Measurements from ENCODE around the gene ERBB4. TPM values are rescaled to one million over a fixed set of nuclear protein-coding genes. Genes with fewer than 3 reads are reported as not detected.

ERBB4 gene
- total RNA-seq, 1 donor from 2014 or later, result 9.2 TPM

DNA sequence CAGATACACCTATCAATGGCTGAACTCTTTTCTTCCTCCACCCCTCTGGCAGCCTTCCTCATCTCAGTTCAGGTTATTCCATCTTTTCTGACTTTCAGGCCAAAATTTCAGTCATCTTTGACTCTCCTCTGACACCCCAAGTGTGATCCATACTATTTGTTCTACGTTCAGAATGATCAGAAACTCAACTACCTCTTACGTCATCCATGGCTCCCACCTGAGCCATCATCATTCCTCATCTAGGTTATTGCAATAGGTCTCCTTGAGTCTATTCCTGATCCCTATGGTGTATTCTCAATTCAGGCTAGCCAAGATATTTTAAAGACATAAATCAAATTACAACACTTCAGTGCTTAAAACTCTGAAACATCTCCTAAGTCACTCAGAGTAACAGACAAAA lies 589.7 kb downstream of the ERBB4 start:
- Mint-ChIP-seq H3K27ac (no peak overlapping the region), H3K4me1 (no peaks in the 10 kb centered on the region), H3K27me3 (ENCODE audit: low read depth) (no peaks in the 10 kb centered on the region), H3K4me3 (no peak overlapping the region), H3K9me3 (peaks cover 33% of the 10 kb centered on the region), H3K36me3 (peaks cover 2% of the 10 kb centered on the region)
- TF ChIP-seq, protein P1, sequence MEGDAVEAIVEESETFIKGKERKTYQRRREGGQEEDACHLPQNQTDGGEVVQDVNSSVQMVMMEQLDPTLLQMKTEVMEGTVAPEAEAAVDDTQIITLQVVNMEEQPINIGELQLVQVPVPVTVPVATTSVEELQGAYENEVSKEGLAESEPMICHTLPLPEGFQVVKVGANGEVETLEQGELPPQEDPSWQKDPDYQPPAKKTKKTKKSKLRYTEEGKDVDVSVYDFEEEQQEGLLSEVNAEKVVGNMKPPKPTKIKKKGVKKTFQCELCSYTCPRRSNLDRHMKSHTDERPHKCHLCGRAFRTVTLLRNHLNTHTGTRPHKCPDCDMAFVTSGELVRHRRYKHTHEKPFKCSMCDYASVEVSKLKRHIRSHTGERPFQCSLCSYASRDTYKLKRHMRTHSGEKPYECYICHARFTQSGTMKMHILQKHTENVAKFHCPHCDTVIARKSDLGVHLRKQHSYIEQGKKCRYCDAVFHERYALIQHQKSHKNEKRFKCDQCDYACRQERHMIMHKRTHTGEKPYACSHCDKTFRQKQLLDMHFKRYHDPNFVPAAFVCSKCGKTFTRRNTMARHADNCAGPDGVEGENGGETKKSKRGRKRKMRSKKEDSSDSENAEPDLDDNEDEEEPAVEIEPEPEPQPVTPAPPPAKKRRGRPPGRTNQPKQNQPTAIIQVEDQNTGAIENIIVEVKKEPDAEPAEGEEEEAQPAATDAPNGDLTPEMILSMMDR (IDR thresholded peaks at IDR 0.05; ENCODE audit: unreplicated experiment), result no peak
- DNase-seq (ENCODE audit: low spot score in 2 of 2, unreplicated experiment in 2 of 2), result no peak

DNA sequence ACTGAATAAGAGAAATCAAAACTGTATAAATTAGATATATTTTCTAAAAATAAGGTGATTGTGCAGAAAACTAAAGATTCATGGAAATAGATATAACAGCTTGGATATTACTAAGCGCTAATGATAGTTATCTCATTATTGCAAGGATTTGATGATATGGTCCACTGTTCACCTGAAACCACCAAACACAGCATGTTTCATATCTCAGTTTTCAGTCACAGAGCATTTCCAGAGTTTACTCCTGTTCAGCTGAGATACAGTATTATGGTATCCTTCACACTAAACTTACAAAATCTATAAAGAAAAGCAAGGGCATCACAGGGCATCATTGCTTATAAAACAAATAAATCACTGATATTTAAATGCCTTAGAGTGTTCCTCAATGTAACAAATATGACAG lies 591.6 kb downstream of the ERBB4 start:
- TF ChIP-seq, protein P1 (IDR thresholded peaks at IDR 0.05; ENCODE audit: unreplicated experiment), result no peak
- Mint-ChIP-seq H3K27me3 (ENCODE audit: low read depth) (no peaks in the 10 kb centered on the region), H3K4me3 (no peak overlapping the region), H3K36me3 (no peaks in the 10 kb centered on the region), H3K4me1 (no peaks in the 10 kb centered on the region), H3K9me3 (peaks cover 25% of the 10 kb centered on the region), H3K27ac (no peak overlapping the region)
- DNase-seq (ENCODE audit: low spot score in 2 of 2, unreplicated experiment in 2 of 2), result no peak

DNA sequence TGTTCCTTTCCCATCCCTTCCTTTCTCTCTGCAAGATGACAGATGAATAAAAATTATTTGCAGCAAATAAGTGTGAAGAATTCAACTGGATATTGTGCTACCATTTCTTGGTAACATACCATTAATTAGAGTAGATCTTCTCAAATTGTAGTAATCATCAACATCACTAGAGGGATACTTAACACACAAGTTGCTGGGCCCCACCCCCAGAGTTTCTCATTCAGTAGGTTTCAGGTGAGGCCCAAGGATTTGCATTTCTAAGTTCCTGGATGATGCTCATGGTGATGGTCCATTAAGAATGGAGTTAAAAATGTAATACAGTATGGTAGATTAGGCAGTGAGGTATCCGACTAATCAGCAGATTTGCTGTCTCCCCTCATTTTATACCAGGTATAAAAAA lies 594.0 kb downstream of the ERBB4 start:
- H3K4me3 Mint-ChIP-seq, result no peak overlapping the region
- H3K36me3 Mint-ChIP-seq, result no peaks in the 10 kb centered on the region
- peaks cover 6% of the 10 kb centered on the region for H3K9me3 Mint-ChIP-seq
- TF ChIP-seq, protein P1 (IDR thresholded peaks at IDR 0.05; ENCODE audit: unreplicated experiment), result no peak
- no peaks in the 10 kb centered on the region for H3K4me1 Mint-ChIP-seq
- H3K27me3 Mint-ChIP-seq (ENCODE audit: low read depth), result no peaks in the 10 kb centered on the region
- DNase-seq (ENCODE audit: low spot score in 2 of 2, unreplicated experiment in 2 of 2), result no peak
- no peak overlapping the region for H3K27ac Mint-ChIP-seq

DNA sequence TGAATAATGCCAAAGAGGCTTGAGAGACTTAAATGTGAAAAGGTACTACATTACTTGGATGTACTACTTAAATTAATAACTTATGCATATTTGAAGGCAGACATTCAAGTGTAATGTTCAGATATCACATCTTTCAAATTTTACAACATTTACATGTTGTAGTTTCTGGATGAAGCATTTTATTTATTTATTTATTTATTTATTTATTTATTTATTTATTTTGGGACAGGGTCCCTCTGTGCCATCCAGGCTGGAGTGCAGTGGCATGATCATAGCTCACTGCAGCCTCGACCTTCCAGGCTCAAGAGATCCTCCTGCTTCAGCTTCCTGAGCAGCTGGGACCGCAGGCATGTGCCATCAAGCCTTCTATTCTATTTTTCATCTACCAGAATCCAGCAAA lies 596.4 kb downstream of the ERBB4 start:
- TF ChIP-seq, protein P1 (IDR thresholded peaks at IDR 0.05; ENCODE audit: unreplicated experiment), result no peak
- H3K9me3 Mint-ChIP-seq, result no peaks in the 10 kb centered on the region

DNA sequence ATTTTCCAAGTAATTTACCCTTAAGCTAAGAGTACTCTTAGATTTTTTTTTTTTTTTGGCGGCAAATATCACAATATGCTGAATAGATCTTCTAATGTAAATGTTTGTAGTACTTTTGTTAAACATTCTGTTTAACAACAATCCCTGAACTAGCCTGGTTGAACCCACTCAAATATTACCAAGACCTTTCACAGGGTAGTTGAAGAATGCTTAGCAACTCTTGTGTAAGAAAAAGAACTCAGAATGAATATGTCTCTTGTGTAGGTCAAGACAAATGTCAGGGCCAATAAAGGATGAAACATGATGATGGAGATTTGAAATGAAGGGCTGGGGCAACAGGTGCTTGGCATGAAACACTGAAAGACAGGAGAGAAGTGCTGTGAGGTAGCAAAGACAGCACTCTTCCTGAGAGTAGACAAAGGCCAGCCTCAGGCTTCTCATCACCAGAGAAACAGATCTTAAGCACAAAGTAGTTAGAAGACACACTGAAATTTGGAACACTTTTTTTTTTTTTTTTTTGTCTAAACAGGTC lies 597.3 kb downstream of the ERBB4 start:
- Mint-ChIP-seq H3K4me1 (no peaks in the 10 kb centered on the region), H3K27ac (no peak overlapping the region), H3K36me3 (no peaks in the 10 kb centered on the region), H3K9me3 (no peaks in the 10 kb centered on the region), H3K27me3 (ENCODE audit: low read depth) (no peaks in the 10 kb centered on the region), H3K4me3 (no peak overlapping the region)
- no peak for DNase-seq (ENCODE audit: low spot score in 2 of 2, unreplicated experiment in 2 of 2)
- TF ChIP-seq, protein P1 (IDR thresholded peaks at IDR 0.05; ENCODE audit: unreplicated experiment), result no peak

More for the DNA sequence above, 596.4 kb downstream of the ERBB4 start:
- H3K4me3 Mint-ChIP-seq, result no peak overlapping the region
- no peaks in the 10 kb centered on the region for H3K27me3 Mint-ChIP-seq (ENCODE audit: low read depth)
- DNase-seq (ENCODE audit: low spot score in 2 of 2, unreplicated experiment in 2 of 2), result no peak
- no peak overlapping the region for H3K27ac Mint-ChIP-seq
- no peaks in the 10 kb centered on the region for H3K36me3 Mint-ChIP-seq
- H3K4me1 Mint-ChIP-seq, result no peaks in the 10 kb centered on the region

DNA sequence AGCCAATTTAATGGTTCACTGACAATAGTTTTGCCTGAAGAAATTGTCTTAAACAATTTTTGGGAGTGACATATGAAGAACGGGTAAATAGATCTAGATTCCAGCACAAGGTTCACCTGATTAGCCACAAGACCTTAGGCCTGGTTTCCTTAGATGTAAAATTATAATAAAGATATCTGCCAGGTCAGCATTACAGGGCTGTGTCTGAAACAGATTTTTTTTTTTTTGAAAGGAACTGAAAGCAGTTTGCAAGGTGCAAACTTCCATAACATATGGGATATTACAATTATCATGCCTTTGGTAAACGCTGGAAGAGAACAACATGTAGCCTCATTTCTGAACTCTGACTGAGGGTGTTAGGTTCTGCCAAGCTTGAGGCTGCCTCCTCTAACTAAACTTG lies 599.4 kb downstream of the ERBB4 start:
- Mint-ChIP-seq H3K36me3 (no peaks in the 10 kb centered on the region), H3K27me3 (ENCODE audit: low read depth) (no peaks in the 10 kb centered on the region)

More for the DNA sequence above, 599.4 kb downstream of the ERBB4 start:
- Mint-ChIP-seq H3K4me3 (no peak overlapping the region), H3K27ac (no peak overlapping the region), H3K9me3 (no peaks in the 10 kb centered on the region), H3K4me1 (no peaks in the 10 kb centered on the region)
- no peak for DNase-seq (ENCODE audit: low spot score in 2 of 2, unreplicated experiment in 2 of 2)
- TF ChIP-seq, protein P1 (IDR thresholded peaks at IDR 0.05; ENCODE audit: unreplicated experiment), result no peak
